GM19463 (cell line): ENCODE data around the gene ARAP2.

Experiments used
- ATAC-seq: cut with Tn5 transposase; IDR thresholded peaks from one replicate; pipeline ENCODE4 v1.9.1; 2021; ENCODE audit warnings: mild to moderate bottlenecking, moderate library complexity; ENCODE audit not compliant: unreplicated experiment

The ARAP2 gene, protein sequence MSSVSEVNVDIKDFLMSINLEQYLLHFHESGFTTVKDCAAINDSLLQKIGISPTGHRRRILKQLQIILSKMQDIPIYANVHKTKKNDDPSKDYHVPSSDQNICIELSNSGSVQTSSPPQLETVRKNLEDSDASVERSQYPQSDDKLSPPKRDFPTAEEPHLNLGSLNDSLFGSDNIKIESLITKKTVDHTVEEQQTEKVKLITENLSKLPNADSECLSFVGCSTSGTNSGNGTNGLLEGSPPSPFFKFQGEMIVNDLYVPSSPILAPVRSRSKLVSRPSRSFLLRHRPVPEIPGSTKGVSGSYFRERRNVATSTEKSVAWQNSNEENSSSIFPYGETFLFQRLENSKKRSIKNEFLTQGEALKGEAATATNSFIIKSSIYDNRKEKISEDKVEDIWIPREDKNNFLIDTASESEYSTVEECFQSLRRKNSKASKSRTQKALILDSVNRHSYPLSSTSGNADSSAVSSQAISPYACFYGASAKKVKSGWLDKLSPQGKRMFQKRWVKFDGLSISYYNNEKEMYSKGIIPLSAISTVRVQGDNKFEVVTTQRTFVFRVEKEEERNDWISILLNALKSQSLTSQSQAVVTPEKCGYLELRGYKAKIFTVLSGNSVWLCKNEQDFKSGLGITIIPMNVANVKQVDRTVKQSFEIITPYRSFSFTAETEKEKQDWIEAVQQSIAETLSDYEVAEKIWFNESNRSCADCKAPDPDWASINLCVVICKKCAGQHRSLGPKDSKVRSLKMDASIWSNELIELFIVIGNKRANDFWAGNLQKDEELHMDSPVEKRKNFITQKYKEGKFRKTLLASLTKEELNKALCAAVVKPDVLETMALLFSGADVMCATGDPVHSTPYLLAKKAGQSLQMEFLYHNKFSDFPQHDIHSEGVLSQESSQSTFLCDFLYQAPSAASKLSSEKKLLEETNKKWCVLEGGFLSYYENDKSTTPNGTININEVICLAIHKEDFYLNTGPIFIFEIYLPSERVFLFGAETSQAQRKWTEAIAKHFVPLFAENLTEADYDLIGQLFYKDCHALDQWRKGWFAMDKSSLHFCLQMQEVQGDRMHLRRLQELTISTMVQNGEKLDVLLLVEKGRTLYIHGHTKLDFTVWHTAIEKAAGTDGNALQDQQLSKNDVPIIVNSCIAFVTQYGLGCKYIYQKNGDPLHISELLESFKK (N-terminal part only)

DNA sequence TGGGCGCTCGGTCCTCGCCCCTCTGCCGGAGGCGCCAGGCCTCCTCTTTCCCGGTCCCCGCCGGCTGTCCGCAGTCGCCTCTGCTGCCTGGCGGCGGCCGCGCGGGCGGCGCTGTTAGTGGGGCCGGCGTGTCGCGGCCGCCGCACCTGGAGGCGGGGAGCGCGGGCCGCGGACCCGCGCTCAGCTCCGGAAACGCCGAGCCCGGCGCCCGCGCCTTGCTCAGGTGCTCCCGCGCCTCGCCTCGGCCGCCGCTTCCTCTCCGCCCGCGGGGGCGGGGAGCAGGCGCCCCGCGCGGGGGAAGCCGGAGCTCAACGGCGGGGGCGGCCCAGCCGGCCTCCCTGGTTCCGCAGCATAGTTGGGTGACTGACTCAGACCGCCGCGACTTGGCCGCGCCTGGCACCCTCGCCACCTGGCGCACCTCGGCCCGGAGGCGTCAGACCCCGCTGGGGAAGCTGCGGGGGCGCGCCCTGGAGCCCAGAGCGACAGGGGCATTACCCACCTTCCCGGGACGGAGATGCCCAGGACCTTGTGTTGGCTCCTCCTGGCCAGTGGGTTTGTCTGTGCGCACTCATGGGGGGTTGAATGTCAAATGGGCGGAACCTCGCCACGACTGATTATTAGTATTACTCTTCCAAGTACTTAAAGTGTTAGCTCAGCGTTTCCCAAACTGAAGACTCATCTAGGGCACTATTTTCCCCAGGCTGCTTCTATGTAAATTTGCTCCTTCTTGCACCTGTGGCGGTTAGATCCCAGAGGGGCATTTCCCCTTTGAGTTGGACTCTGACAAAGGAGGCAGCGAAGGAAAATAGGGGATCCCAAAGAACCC is at the start of gene ARAP2:
TSS of gene ARAP2 (minus strand) at position 258 of the 826 bp plus-strand sequence. CDS start 15,028 bp downstream, outside the sequence.
- ATAC-seq: peak; percentile 58

DNA sequence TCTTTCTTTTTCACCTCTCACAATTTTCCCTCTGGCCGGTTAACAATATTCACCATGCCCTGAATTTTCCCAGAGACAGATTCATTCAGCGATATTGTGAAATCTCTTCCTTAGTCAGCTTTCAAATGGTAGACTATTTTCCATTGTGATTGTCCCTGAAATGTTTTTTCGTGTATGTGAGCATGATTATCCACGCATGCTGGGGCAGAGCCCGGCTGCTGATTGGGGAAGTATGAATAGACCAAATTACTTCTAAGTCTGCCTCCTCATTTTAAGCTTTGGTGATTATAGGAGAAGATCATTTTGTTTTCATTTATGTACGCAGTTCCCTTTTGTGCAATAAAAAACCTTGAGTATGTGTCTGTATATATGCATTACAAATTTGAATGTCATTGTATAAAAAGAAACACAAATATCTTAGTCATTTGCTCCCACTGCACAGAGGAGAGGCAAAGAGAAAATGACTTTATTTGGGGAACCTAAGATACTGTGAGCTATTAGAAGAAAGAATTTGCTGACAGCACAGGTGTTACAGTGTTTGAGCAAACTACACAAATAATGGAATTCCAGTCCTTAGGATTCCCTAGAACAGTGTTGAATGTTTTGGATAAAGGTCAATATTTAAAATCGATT is 48.4 kb upstream of the ARAP2 start:
- ATAC-seq: no peak

DNA sequence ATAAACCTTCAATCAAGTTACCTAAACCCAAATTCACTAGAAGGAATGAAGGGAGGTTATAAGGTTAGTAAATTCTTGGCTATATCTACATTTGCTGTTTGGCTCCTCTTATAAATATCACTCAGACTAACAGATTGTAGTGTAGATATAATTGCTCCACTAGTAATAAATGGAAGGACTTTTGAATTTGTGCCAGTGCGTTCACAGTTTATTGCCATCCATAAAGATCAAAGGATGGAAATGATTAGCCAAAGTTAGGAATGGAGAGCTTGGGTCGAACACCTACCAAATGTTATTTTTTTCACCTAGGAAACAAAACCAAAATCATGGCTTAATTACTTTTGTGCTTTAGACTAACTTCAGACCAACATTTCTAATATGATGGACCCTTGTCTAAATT is 46.3 kb upstream of the ARAP2 start:
- no peak for ATAC-seq

DNA sequence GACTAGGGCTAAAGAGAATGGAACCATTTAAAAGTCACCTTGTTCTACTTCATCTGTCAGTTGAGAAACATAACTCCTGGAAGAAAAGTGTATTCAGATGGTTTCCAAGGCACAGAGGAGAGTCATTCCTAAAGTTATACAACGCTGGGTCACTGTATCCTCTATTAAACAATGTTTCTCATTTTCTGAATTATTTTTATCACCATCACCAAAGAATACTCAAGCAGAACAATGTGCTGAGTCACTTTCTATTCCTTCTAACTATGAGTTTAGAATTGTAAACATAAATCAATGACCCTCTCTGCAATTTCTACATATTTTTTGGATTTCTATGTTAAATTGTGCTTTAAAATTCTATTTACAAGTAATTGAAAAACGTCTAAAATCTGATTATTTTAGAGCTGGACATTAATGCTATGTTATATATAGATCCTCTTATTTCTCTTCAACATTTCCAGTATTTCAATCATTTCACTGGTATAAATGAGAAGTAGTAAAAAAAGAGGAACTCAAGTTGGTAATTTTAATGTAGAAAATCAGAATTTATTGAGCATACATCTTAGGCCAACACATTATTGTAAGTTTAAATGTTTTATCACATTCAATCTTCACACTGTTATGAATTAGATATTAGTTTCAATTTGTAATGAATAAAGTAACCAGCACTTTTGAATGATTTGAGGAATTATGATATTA is 44.6 kb upstream of the ARAP2 start:
- ATAC-seq: no peak

DNA sequence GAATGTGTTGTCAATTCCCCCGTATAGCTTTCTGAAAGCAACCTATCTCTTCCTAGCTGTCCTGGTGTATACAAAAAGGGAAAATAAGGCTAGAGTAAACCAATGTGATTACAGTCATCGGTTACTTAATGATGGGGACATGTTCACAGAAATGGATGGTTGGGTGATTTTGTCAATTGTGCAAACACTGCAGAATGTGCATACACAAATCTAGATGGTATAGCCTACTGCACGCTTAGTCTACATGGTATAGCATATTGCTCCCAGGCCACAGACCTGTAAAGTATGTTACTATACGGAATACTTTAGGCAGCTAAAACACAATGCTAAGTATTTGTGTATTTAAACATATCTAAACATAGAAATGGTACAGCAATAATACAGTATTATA is 42.2 kb upstream of the ARAP2 start:
- no peak for ATAC-seq

DNA sequence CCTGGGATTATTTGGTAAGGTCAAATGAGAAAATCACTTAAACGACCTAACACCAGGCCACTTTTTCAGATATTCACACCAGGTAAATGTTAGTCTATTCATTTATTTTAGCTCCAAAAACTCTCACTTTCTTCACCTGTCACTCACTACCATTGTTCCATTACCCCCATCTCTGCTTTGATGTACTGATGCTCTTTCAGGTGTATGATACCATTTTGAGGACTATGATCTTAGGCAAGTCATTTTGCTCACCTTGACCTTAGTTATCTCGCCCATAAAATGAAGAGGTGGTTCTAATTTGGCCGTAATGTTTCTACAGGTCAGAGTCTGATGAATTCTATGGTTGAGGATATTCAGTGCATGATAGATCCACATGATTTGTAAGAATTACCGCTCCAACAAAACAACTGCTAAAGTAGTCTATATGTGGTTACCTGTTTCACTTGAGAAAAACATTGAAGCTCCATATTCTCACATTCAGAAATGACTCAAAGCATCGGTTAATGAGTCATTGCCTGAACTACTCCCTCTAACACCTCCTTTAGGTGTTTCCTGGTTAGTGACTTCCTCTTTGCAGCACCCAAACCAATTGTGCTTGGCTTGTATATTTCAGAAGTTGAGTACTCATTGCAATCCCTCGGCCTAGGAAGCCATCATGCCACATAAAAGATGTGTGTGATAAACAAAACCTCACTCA is 41.6 kb upstream of the ARAP2 start:
- ATAC-seq: peak; percentile 98

DNA sequence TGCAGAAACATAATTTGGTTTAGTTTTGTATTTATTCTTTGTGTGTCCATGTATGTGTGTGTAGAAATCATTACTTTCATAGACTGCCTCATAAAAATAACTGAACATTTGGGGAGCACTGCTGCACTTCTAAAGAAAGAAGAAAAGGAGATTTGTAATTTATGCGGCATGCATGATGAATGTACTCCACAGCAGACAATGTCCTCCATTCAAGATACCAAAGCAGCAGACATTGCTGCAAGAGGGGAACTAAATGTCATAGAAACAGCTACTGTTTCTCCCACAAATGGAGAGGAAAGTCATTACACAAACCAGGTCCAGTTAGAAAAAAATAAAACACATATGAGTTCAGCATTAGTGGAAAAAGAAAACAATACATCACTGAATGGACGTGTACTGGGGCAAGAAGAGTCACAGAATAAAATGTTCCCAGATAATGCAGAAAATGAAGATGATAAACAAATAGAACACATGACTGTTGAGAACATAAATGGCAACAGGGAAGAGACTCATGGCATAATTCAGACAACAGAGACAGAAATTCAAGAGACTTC is 39.7 kb upstream of the ARAP2 start:
- ATAC-seq: no peak

DNA sequence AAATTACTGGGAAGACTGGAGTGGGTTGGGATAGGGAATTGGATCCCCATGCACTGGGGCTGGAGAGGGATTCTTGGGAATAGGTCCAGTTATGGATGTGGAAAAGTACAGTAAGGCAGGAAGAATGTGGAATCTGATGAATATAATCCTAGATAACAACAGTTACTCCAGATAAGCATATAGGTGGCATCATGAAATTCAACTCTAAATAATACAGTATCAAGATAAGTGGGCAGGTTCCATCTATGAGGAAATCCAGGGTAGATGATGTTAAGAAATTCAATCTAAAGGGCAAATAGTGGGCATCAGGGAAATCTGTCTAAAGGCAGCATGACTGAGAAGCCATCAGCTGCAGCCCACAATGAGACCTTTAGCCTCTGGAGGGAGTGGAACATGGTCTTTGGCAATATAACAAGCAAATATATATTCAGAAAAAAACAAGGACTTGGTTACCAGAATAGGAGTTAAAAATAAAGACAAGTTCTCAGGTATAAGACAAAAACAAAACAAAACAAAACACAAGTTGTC is 38.3 kb upstream of the ARAP2 start:
- ATAC-seq: no peak

DNA sequence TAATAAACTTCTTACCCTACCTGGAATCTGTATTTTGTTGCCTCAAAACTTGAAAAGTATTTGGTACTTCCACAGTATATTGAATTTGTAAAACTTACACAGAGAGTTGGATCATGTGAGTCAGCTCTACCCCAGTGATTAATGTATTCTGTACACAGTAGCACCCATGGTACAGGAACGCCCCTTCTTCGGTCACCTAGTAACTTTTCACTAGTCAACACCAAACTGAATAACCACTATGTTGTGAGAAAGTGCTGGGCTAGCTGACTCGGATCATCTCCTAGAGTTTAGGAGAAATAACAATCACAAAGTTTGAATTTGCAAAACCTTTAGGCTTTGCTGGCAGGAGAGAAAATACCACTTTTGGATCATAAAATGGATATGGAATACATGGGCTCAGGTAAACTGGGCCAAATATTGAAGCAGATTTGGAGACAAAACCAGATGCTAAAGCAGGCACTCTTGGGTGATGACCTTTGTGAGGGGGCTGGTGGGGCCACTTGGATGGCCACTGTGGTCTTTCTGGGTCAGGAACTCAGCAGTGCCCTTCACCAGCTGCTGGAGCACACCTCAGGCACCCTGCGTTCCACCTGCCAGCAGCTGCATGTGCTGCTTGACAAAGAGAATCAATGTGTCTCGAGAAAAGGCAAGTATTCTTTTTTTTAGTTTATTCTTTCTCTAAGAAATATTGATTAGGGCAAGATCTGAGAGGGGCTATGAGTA is 37.2 kb upstream of the ARAP2 start, which contains the start of gene DTHD1:
TSS of gene DTHD1 (plus strand) at position 233 of the 723 bp plus-strand sequence. CDS start at position 376, 143 bp downstream.
- ATAC-seq: no peak

DNA sequence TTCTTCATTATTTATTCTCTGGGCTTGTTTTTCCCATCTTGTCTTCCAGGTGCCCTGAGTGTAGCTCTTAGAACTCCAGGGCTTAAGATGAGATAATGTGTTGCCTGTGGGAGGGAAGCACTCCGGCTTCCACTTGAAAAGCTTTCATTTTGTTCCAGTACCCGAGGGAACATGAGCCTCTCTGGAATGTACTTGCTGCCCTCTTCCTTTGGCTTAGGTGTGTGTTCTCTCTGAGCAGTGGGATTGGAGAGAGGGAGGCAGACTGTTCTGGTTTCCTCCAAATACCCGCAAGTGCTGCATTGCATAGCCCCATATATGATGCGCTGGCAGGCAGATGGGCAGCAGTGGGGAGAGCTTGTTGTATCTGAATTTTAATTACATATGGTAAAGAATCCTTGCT is 36.2 kb upstream of the ARAP2 start:
- ATAC-seq: no peak

DNA sequence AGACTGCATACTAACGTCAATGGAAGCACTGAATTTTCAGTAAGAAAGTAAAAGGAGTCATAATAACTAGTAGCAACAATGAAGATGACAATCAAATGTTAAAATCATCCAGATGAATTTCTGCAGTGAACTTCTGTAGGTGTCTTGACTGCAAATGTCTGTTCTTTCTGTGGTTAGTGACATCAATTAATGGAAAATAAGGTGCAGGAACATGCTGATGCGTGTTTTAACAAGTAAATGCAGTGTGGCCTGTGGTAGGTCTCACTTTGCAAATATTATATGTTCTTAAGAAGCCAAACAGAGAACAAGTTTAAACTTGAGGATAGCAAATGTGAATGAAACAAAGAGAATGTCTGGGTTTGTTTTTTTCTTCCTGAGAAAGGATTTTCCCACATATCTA is 34.5 kb upstream of the ARAP2 start:
- no peak for ATAC-seq

DNA sequence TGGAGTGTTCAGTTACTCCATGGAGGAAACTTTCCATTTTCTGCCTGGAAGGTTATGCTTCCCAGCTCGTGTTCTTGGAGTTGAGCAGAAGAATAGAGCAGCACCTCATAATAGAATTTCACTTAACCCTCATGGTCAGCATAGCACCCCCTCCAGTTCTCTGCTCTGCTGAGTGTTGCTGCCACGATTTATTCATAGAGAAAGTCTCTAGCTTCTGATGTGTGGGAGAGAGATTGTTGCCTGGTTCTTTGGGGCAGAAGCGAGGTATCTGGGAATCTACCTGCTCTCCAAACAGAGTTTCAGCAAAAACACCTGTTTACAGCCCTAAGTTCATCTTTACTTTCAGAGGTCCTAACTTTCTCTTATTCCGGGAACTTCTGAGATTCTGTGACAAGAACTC is 33.2 kb upstream of the ARAP2 start:
- peak; percentile 50 for ATAC-seq

DNA sequence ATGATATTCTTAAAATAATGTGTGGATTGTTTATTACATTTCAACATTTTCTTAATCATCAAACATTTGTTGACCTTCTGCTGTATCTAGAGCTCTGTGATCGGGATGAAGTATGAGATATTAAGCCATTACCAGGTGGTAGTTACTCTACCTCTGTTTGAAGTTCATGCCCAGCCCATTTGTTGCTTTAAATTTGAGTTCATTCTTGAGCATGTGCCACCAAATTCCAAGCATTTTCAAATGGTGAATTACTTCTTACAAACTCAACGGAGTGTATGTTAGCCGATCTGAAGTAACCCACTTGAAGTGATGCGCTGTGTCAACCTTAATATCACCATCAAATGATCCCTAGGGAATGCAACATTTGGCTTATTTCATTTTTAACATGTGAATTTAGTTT is 29.8 kb upstream of the ARAP2 start:
- ATAC-seq: no peak

DNA sequence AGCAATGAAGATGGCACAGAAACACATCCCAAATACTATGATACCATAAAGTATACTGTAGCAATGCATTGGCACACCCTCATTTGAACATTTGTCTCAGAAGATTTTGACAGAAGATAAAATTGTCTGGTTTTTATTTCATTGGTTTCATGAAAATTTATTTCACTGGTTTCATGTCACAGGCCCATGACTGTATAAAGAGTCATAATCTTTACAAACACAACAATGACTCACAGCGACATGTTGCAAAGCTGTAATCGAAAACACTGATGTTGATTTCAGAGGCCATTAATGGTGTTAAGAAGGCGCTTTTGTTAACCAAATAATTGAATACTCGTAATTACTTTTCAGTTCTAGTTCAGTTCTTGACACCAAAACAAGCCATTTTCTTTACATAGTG is 29.0 kb upstream of the ARAP2 start:
- no peak for ATAC-seq

DNA sequence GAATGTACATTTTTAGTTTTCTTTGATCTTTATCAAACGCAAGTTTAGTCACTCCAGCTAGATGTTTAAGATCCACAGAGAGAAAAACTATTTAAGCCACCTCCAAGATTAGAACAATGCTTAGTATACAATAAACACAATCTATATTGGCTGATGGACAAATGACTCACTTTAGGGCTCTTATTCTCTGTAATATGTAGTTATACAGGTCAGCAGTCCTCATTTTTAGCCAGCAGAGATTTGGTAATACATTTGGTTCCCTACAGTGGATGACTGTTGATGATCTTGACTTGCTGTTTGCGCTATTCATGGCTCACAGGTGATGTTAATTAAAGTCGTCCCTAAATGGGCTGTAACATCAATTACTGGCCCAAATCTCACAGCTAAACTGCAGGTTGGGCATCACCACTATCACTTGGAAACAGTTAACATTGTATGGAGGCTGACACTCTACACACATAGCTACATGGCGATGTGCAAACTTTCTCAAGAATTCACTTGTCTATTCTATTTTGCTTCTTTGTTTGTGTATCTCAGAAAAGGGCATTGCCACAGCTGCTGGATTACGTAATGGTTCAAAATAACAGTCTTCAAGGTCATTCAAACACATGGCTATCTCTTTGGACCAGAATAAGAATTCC is 25.3 kb upstream of the ARAP2 start:
- no peak for ATAC-seq

DNA sequence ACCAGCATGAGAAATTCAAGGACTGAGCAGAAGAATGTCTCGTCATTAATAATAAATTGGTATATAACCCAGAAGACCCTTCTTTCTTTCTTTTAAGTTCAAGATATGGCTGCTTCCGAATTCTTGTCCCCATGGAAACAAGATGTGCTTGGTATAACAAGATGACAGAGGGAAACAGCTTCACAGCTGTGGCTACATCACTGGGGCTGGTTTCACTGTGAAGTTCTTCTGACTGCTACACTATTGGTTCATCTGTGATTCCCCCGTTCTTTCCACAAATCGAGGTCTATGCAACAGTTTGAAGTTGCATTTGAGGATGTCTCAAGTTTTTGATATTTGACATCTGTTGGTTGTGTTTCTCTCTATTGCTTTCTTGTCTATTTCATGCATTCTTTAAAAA is 24.8 kb upstream of the ARAP2 start:
- no peak for ATAC-seq
